ENCODE data around the gene CAMSAP3.

GRCh38 chr19:7545904-7546303 lies 49.8 kb upstream of the CAMSAP3 start:
- TF ChIP-seq MXI1 (IDR thresholded peaks at IDR 0.05; ENCODE audit: low read depth, low read length) = no peak
- no peak for TF ChIP-seq CREB1 (IDR thresholded peaks at IDR 0.05; ENCODE audit: low read depth)
- TF ChIP-seq CEBPB (IDR thresholded peaks at IDR 0.05; ENCODE audit: borderline replicate concordance in 1 of 2, low read depth in 2 of 2, low read length in 2 of 2) = no peak
- TF ChIP-seq BMI1 (IDR thresholded peaks at IDR 0.05; ENCODE audit: borderline replicate concordance) = no peak
- TF ChIP-seq SPI1 (IDR thresholded peaks at IDR 0.05; ENCODE audit: borderline replicate concordance, insufficient read depth, low read depth, low read length) = no peak
- no peak for TF ChIP-seq SMAD1 (IDR thresholded peaks at IDR 0.05; ENCODE audit: low read depth, partially characterized antibody)
- no peak for TF ChIP-seq CTCF (IDR thresholded peaks at IDR 0.05 in 2 of 3, conservative IDR thresholded peaks at IDR 0.05 in 1 of 3; ENCODE audit: control insufficient read depth in 2 of 3, extremely low read depth in 1 of 3, insufficient read depth in 1 of 3, low read depth in 3 of 3, low read length in 3 of 3)
- TF ChIP-seq USF2 (IDR thresholded peaks at IDR 0.05; ENCODE audit: borderline replicate concordance, low read depth, low read length) = no peak
- TF ChIP-seq ZNF274 (IDR thresholded peaks at IDR 0.05; ENCODE audit: insufficient read depth, insufficient read length) = no peak
- no peak for TF ChIP-seq IRF4 (IDR thresholded peaks at IDR 0.05; ENCODE audit: low read depth, low read length)
- TF ChIP-seq SRF (IDR thresholded peaks at IDR 0.05; ENCODE audit: low read depth in 2 of 2, low read length in 2 of 2) = no peak
- no peak for TF ChIP-seq POLR2A (IDR thresholded peaks at IDR 0.05; ENCODE audit: low read depth, low read length)
